Ovary (tissue), 3 donors: ENCODE data around the gene PIK3AP1.

Experiments used
- EP300 ChIP-seq: sonication (generic); formaldehyde crosslinking; IDR thresholded peaks from one replicate; pipeline ENCODE4 v1.6.1; 2017; ENCODE audit warnings: antibody characterized with exemption
- TF ChIP-seq, protein P1 (sequence below), 3 donors: fragments of 450-650 bp in 2 of 3; fragments of 200-600 bp in 1 of 3; IDR thresholded peaks; one replicate each; pipeline versions ENCODE4 v1.5.1 to v1.8.0; 2016 to 2022; ENCODE audit warnings: antibody characterized with exemption in 3 of 3, mild to moderate bottlenecking in 1 of 3
- donor health status: DM: no; HTN: no; CAD: no.

DNA sequence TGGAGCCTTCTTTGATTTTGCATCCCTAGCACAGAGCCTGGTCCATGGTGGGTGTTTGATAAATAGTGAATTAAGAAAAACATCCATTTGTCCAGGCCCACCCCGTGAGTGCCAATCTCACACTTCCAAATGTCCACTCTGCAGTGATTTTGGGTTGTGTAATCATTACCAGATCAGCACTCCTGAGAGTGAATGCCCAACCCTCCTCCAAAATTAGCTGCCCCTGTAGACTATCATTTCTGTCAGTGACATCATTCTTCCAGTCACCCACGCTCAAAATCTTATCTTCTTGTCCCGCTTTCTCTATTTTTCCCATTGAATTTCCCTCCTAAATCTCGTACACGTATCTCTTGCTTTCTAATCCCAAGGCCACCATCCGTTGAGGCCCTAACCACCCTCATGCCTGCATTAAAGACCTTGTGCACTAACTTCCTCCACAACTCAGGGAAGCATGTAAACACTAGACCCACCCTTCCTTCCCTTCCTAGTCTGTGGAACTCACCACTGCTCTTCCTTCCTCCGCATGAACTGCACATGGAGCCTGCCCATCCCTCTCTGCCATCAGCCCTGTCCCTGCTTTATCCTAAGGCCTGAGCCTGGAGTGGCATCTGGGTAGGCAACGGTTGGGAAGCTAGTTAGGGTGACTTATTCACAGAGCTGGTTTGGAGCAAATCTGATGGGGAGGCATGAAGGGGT, 32.8 kb downstream of the PIK3AP1 start:
- TF ChIP-seq, protein P1, sequence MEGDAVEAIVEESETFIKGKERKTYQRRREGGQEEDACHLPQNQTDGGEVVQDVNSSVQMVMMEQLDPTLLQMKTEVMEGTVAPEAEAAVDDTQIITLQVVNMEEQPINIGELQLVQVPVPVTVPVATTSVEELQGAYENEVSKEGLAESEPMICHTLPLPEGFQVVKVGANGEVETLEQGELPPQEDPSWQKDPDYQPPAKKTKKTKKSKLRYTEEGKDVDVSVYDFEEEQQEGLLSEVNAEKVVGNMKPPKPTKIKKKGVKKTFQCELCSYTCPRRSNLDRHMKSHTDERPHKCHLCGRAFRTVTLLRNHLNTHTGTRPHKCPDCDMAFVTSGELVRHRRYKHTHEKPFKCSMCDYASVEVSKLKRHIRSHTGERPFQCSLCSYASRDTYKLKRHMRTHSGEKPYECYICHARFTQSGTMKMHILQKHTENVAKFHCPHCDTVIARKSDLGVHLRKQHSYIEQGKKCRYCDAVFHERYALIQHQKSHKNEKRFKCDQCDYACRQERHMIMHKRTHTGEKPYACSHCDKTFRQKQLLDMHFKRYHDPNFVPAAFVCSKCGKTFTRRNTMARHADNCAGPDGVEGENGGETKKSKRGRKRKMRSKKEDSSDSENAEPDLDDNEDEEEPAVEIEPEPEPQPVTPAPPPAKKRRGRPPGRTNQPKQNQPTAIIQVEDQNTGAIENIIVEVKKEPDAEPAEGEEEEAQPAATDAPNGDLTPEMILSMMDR (IDR thresholded peaks at IDR 0.05): no peak
- no peak for TF ChIP-seq EP300
